ENCODE measurements around the gene PCNX4. TPM values are rescaled to one million over a fixed set of nuclear protein-coding genes. Genes with fewer than 3 reads are reported as not detected.

PCNX4 gene
- total RNA-seq, 2 experiments from 2014 or later: 17.3 to 21.0 TPM

DNA sequence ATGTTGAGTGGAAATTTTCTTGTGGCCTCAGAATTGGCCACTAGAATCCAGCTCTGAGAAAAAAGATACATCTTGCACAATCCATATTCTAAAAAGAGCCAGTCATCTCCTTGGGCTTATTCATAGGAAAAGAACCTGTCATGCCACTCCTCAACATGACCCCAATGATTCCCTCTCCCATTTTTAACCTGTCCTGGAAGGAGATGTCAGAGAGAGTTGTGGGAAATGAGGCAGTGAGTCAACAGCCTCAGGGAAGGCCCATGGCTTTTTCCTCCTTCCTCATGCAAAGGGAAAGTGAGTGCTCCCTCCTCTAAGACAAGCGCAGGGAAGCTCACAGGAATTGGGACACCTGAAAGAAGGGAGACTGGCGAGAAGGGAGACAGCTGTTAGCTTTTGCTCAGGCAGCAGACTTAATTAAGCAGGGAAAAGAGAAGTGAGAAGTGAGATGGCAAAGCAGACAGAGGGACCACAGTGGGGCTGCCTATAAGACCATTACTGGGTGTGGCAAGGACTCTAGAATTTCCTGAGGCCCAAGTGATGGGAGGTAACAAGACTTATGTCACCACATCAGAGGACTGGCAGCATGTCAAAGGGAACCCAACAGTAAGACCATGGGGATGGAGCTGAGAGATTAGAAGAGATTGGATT lies 83.7 kb downstream of the PCNX4 start:
- Histone ChIP-seq H3K27me3 (ENCODE audit: control insufficient read depth in 1 of 2, insufficient read depth in 2 of 2, low read length in 2 of 2) (no peaks in the 10 kb centered on the region), H3K27ac (ENCODE audit: low read depth in 1 of 2, low read length in 2 of 2) (no peak overlapping the region), H3K9me3 (ENCODE audit: control insufficient read depth in 1 of 2, insufficient read depth in 1 of 2, low read length in 2 of 2) (no peaks in the 10 kb centered on the region), H3K4me3 (ENCODE audit: low read length) (no peak overlapping the region), H3K4me1 (ENCODE audit: insufficient read depth, low read length) (no peaks in the 10 kb centered on the region), H3K36me3 (ENCODE audit: insufficient read depth, low read length) (no peaks in the 10 kb centered on the region)
- intact Hi-C loops (cut with DNase I, micrococcal nuclease): no loop called here
- CTCF ChIA-PET: interaction anchor here (1.6 kb wide), 1 partner anchor 210 kb away, joined by 3 read pairs; no protein-coding TSS in a partner anchor
- Mint-ChIP-seq H3K9me3 (no peaks in the 10 kb centered on the region), H3K4me3 (no peak overlapping the region), H3K27ac (no peak overlapping the region), H3K27me3 (no peaks in the 10 kb centered on the region), H3K4me1 (ENCODE audit: low read depth) (no peaks in the 10 kb centered on the region), H3K36me3 (ENCODE audit: low read depth) (no peaks in the 10 kb centered on the region)
- DNase-seq (no peak), ATAC-seq (ENCODE audit: poor library complexity) (no peak)
- POLR2A ChIA-PET: no interaction called here
- TF ChIP-seq, protein P1, sequence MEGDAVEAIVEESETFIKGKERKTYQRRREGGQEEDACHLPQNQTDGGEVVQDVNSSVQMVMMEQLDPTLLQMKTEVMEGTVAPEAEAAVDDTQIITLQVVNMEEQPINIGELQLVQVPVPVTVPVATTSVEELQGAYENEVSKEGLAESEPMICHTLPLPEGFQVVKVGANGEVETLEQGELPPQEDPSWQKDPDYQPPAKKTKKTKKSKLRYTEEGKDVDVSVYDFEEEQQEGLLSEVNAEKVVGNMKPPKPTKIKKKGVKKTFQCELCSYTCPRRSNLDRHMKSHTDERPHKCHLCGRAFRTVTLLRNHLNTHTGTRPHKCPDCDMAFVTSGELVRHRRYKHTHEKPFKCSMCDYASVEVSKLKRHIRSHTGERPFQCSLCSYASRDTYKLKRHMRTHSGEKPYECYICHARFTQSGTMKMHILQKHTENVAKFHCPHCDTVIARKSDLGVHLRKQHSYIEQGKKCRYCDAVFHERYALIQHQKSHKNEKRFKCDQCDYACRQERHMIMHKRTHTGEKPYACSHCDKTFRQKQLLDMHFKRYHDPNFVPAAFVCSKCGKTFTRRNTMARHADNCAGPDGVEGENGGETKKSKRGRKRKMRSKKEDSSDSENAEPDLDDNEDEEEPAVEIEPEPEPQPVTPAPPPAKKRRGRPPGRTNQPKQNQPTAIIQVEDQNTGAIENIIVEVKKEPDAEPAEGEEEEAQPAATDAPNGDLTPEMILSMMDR (IDR thresholded peaks at IDR 0.05): no peak

DNA sequence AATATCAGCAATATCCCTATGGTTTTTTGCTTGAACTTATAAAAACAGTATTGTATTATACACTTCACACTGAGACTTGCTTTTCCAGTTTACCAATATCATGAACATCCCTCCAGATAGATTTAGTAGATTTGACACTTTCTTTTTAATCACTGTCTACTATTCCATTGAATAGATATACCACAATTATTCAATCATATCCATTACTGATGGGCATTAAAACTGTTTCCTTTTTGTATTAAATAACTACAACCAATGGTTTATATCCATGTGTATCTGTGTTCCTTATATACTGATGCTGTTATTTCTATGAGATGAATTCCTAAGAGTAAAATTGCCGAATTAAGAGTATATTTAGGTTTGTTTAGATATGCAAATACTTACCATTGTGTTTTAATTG lies 86.4 kb downstream of the PCNX4 start:
- no peak overlapping the region for H3K27ac Mint-ChIP-seq
- Histone ChIP-seq H3K36me3 (ENCODE audit: insufficient read depth, low read length) (no peaks in the 10 kb centered on the region), H3K9me3 (ENCODE audit: control insufficient read depth in 1 of 2, insufficient read depth in 1 of 2, low read length in 2 of 2) (no peaks in the 10 kb centered on the region), H3K4me3 (ENCODE audit: low read length) (no peak overlapping the region), H3K4me1 (ENCODE audit: insufficient read depth, low read length) (no peaks in the 10 kb centered on the region), H3K27ac (ENCODE audit: low read depth in 1 of 2, low read length in 2 of 2) (no peak overlapping the region), H3K27me3 (ENCODE audit: control insufficient read depth in 1 of 2, insufficient read depth in 2 of 2, low read length in 2 of 2) (no peaks in the 10 kb centered on the region)
- ChIA-PET CTCF (no interaction called here), POLR2A (interaction anchor here (0.6 kb wide), 1 partner anchor 13 kb away, joined by 3 read pairs; no protein-coding TSS in a partner anchor)
- no peak for ATAC-seq (ENCODE audit: poor library complexity)
- intact Hi-C loops (cut with DNase I, micrococcal nuclease): no loop called here
- DNase-seq: no peak
- no peaks in the 10 kb centered on the region for H3K36me3 Mint-ChIP-seq (ENCODE audit: low read depth)
- TF ChIP-seq, protein P1 (IDR thresholded peaks at IDR 0.05): no peak
- H3K4me3 Mint-ChIP-seq: no peak overlapping the region
- H3K4me1 Mint-ChIP-seq (ENCODE audit: low read depth): peaks cover 1% of the 10 kb centered on the region
- no peaks in the 10 kb centered on the region for H3K27me3 Mint-ChIP-seq
- no peaks in the 10 kb centered on the region for H3K9me3 Mint-ChIP-seq

DNA sequence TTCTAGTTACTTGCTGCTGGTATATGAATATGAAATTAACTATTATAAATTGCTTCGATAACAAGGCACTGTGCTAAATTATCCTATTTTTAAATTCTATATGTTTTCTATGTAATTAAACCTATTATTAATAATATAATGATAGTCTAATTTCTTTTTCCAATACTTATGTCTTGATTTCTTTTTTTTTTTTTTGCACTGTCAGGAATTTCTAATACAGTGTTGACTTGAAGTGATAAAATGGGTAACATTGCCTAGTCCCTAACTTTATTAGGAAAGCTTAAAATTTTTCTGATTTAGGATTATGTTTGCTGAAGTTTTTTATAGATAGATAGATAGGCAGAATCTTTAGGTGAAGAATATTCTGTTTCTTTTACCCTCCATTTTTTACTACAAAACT lies 87.1 kb downstream of the PCNX4 start:
- Mint-ChIP-seq H3K4me3 (no peak overlapping the region), H3K27me3 (no peaks in the 10 kb centered on the region)
- POLR2A ChIA-PET: no interaction called here

More for the DNA sequence above, 87.1 kb downstream of the PCNX4 start:
- DNase-seq: no peak
- no peaks in the 10 kb centered on the region for H3K36me3 Mint-ChIP-seq (ENCODE audit: low read depth)
- CTCF ChIA-PET: no interaction called here
- H3K27me3 ChIP-seq (ENCODE audit: control insufficient read depth in 1 of 2, insufficient read depth in 2 of 2, low read length in 2 of 2): no peaks in the 10 kb centered on the region
- H3K9me3 Mint-ChIP-seq: no peaks in the 10 kb centered on the region
- no peak for ATAC-seq (ENCODE audit: poor library complexity)
- intact Hi-C loops (cut with DNase I, micrococcal nuclease): no loop called here
- H3K4me1 Mint-ChIP-seq (ENCODE audit: low read depth): peaks cover 8% of the 10 kb centered on the region
- H3K27ac Mint-ChIP-seq: no peak overlapping the region
- H3K4me1 ChIP-seq (ENCODE audit: insufficient read depth, low read length): peaks cover 4% of the 10 kb centered on the region
- no peaks in the 10 kb centered on the region for H3K36me3 ChIP-seq (ENCODE audit: insufficient read depth, low read length)
- no peak overlapping the region for H3K4me3 ChIP-seq (ENCODE audit: low read length)
- H3K9me3 ChIP-seq (ENCODE audit: control insufficient read depth in 1 of 2, insufficient read depth in 1 of 2, low read length in 2 of 2): no peaks in the 10 kb centered on the region
- TF ChIP-seq, protein P1 (IDR thresholded peaks at IDR 0.05): no peak
- no peak overlapping the region for H3K27ac ChIP-seq (ENCODE audit: low read depth in 1 of 2, low read length in 2 of 2)

Data from CD4-positive, alpha-beta T cell (primary cell).